MM.1S (cell line): ENCODE data around the gene AGXT.

ENCODE experiments used
- CTCF ChIP-seq: fragments of 300-600 bp; sonication (generic); IDR thresholded peaks from 2 replicates; pipeline ENCODE4 v1.5.1; 2016; ENCODE audit warnings: antibody characterized with exemption, low read length, mixed read lengths
- EZH2 ChIP-seq: fragments of 300-600 bp; sonication (generic); optimal IDR thresholded peaks from 2 replicates; pipeline ENCODE3; 2017; ENCODE audit warnings: low read depth, mild to moderate bottlenecking, antibody characterized with exemption, low read length, mixed read lengths
- EZH2phosphoT487 ChIP-seq: fragments of 300-600 bp; sonication (generic); IDR thresholded peaks from 2 replicates; pipeline ENCODE4 v1.6.1; 2018; ENCODE audit warnings: antibody characterized with exemption, low read length

GRCh38 chr2:240850026-240850425 is 18.6 kb upstream of the AGXT start:
- TF ChIP-seq CTCF, result no peak
- no peak for TF ChIP-seq EZH2
- no peak for TF ChIP-seq EZH2phosphoT487
